ENCODE data around the gene SCAF11.

DNA sequence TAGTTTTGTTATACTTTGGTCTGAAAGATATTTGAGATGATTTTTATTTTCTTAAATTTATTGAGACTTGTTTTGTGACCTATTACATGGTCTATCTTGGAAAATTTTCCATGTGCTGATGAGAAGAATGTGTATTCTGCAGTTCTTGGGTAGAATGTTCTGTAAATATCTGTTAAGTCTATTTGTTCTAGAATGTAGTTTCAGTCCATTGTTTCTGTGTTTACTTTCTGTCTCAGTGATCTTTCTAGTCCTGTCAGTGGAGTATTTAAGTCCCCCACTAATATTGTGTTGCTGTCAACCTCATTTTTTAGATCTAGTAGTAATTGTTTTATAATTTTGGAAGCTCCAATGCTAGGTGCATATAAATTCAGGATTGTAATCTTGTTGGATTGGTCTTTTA, 30.4 kb upstream of the SCAF11 start:
- no peak for TF ChIP-seq CTCF (conservative IDR thresholded peaks at IDR 0.05; ENCODE audit: low read depth, low read length)
- TF ChIP-seq EZH2 (IDR thresholded peaks at IDR 0.05; ENCODE audit: borderline replicate concordance, low read depth, low read length, poor library complexity, severe bottlenecking): no peak
